Nucleus accumbens (tissue), 56 donors: ENCODE data around the gene HSDL1.
A peak's percentile ranks its signal among the peaks of the same experiment; 100 is the strongest.

ENCODE experiments used
- DNase-seq, 56 donors: peaks; one replicate each; lab custom pipeline; 2025; lab: John Stamatoyannopoulos, UW

Gene HSDL1

DNA sequence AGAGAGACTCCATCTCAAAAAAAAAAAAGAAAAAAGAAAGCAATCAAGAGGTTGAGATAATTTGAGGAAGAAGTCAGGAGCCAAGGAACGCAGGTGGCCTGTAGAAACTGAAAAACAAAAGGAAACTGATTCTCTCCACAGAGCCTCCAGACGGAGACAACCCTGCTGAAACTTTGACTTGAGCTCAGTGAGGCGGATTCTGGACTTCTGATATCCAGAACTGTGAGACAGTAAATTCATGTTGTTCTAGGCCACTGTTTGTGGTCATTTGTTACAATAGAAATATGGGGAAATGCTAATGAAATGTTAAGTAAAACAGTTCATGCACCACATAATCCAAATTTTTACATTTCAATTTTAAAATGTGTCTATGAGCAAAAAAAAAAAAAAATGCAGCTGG is 33.5 kb downstream of the HSDL1 start:
- DNase-seq, result no peak

DNA sequence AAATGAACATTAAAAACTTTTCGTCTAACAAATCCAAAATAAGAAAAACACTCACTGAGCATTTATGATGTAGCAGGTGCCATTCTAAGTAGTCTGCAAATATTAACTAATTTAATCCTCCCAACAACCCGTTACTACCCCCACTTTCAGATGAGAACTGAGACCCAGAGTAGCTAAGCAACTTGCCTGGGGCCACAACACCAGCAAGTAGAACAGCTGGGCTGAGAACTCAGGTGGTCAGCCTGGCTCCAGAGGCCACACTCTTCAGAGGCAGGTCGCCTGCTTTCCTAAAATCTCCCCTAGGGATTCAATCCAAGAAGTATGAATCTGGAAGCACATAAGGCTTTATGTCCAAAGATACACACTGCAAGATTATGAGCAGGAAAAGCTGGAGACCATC is 34.5 kb downstream of the HSDL1 start:
- no peak for DNase-seq

DNA sequence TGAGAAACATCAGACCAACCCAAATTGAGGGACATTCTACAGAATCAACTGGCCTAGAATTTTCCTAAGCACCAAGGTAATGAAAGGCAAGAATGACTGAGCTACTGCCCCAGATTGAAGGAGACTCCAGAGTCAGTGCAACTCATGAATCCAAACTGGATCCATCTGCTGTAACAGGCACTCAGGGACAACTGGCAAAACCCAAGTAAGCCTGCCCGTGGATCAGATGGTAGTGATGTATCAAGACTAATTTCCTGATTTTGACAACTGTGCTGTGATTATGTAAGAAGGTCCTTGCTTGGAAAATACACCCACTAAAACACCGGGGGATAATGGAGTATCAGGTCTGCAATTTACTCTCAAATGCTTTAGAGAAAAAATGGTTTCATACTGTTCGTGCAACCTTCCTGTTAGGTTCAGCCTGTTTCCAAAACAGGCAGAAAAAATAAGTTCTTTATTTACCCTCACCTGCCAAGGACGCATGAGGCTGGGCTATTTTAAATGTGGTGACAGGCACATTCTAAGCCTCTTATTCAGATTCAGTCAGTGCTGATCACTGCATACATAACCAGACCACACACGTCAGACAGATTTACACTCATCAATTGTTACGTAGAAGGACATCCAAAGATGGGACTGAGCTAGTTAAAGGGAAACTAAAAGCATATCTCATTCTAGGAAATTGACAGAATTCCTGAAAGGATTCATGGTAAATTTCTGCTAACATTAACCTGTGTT is 35.2 kb downstream of the HSDL1 start:
- DNase-seq, result no peak

DNA sequence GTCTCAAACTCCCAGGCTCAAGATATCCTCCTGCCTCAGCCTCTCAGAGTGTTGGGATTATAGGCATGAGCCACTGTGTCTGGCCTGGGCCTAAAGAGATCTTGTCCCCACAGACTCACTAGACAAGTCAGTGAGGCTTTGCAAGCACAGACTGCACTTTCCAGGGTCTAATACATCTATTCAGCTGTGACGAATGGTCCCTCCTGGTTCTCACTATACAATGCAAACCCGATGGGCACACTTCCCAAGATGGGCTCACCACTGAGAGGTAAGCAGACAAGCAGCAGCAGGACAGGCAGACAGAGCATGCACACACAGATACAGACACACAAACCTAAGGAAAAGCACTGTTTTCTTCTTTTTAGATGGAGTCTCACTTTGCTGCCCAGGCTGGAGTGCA is 37.1 kb downstream of the HSDL1 start:
- no peak for DNase-seq

DNA sequence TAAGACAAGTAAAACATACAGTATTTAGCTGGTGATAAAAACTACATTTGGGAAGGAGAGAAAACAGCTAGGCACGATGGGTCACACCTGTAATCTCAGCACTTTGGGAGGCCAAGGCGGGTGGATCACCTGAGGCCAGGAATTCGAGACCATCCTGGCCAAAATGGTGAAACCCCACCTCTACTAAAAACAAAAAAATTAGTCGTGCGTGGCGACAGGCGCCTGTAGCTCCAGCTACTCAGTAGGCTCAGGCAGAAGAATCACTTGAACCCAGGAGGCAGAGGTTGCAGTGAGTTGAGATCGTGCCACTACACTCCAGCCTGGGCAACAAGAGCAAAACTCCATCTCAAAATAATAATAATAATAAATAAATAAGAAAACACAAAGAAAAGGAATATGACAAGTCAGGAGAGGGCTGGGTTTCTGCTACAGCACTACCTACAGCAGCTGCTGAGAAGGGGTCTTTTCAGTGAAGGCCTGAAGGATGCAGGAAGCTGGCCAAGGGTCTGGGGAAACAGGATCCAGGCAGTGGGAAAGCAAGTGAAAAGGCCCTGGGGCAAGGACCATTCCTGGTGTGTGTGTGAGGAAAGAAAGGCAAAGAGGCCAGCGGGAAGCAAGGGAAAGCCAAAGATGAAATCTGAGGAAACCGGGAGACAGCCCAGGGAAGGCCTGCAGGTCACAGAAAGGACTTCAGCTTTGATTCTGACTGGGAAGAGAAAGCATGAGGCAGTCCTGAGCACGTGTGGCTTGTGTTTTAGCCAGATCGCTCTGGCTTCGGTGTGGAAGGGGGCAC is 38.8 kb downstream of the HSDL1 start:
- DNase-seq, result no peak

- DNase-seq, result peak in 5 of 56 donors; percentile 14 to 23 (median 18)
Measured at GRCh38 chr16:84105301-84105815, 39.6 kb downstream of the HSDL1 start.

- DNase-seq, result no peak
Measured at GRCh38 chr16:84104231-84104630, 40.7 kb downstream of the HSDL1 start.

DNA sequence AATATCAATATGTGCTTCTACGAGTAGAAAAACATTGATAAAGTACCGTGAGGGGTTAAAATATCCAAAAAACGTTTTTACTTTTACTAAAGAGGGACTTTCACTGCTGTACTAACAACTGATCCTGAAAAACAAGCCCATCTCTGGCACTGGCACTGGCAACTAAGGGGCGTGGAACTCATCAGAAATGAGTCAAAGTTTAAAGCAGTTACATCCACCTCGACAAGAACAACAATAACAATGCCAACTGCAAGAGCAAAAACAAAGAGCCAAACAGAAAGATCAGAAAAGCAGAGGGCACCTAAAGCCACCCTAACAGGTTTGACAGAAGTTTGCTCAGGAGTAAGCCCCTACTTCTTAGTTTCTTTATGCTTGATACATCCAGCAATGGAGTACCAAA is 41.3 kb downstream of the HSDL1 start:
- no peak for DNase-seq

- DNase-seq, result no peak
Measured at GRCh38 chr16:84098939-84099338, 46.0 kb downstream of the HSDL1 start.

DNA sequence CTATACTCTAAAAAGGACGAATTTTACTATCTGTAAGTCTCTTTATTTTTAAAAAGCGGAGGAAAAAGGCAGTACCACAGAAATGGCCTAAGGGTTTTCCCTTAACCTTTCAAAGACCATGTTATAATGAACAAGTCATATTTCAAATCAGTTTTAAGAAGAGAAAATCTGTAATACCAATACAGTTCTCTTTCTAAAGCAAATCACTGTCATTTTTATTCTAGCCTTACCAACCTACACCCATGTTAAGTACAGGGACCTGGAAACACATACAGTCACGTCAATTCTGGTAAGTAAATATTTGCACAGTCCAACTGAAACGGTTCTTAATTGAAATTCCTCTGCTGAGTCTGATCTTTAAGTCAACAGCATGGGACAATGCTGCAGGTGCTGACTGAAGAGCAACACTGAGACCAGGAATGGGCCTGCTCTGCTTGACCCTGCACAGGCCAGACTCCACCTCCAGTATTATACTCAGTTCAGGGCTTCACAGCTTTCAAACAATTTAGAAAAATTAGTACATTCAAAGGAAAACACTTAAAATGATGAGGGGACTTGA is 48.5 kb downstream of the HSDL1 start:
- no peak for DNase-seq

DNA sequence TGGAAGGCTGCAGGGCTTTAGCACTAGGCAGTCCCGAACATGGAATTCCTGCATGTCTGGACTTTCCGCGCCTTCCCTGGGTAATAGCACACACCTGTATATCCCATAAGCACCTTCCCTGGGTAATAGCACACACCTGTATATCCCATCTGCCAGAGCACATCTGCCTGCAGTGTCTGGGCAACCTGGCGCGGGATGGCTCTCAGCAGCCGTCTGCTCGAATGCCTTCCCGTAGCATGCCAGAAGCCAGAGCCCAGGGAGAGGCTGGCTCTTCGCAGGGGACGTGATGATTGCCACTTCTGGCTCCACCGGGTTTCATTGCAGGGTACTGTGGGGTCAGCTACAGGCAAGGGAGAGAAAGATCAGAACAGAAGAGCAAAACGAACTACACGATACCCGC is 49.5 kb downstream of the HSDL1 start:
- DNase-seq, result no peak

- no peak for DNase-seq
Measured at GRCh38 chr16:84093879-84094270, 51.1 kb downstream of the HSDL1 start.

GRCh38 chr16:84093120-84093878 is 51.7 kb downstream of the HSDL1 start:
- no peak for DNase-seq

GRCh38 chr16:84091460-84091859 is 53.5 kb downstream of the HSDL1 start:
- DNase-seq, result peak in 24 of 56 donors; percentile 19 to 80 (median 48)

DNA sequence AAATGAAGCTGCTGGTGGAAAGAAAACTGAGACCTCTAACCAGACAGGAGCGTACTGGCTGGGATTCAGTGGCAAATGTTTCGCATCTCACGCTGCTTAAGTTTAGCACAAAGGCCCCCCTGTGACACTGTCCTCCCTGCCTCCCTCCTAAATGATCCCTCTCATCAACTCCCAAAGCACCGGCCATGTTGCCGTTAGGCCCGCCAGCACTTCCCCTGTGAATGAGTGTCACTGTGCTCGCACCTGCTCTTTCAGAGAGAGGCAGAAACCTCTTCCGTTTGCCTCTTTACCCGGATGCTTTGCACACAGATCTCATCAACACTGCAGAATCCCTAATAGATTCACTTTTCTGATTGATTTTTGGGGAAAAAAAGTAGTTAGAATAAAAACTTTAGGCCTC is 54.8 kb downstream of the HSDL1 start:
- peak in 9 of 56 donors; percentile 8 to 61 (median 34) for DNase-seq

- no peak for DNase-seq
Measured at GRCh38 chr16:84088695-84089395, 56.1 kb downstream of the HSDL1 start.

GRCh38 chr16:84087466-84088151 is 57.4 kb downstream of the HSDL1 start:
- peak in 26 of 56 donors; percentile 12 to 81 (median 45) for DNase-seq

DNA sequence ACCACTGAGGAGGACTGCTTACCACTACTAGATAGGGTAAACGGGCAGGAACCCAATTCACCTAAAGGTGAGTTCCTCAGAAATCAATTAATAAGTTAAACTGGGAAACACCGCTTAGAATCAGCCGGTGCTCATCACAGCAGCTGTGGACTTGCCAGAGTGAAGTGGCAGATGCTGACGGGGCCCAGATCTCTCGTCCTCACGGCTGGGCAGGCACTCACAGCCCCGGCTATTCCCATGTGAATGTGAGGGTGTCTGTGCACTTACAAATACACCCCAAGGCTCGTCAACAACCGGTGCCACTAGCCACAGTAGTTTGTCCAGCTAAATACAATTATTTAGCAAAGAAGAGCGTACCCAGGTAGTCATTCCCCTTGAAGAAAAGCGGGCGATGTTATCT is 58.0 kb downstream of the HSDL1 start:
- peak in 1 of 56 donors; percentile 14 for DNase-seq

GRCh38 chr16:84086341-84086740 is 58.6 kb downstream of the HSDL1 start:
- no peak for DNase-seq
